SKM-1 treated with dmso at 0.1 percent for 144 hours (cell line): ENCODE results near the gene POLD1.
A peak's percentile ranks its signal among the peaks of the same experiment; 100 is the strongest.

ENCODE experiments used
- DNase-seq: peaks from one replicate; lab custom pipeline; 2025; ENCODE audit not compliant: unreplicated experiment; lab: John Stamatoyannopoulos, UW

POLD1 gene

GRCh38 chr19:50461066-50461875 lies 77.1 kb downstream of the POLD1 start:
- DNase-seq, result peak; percentile 16

- DNase-seq, result no peak
These were observed 78.8 kb downstream of the POLD1 start for GRCh38 chr19:50462970-50463369.

- DNase-seq, result no peak
These were observed 80.2 kb downstream of the POLD1 start for GRCh38 chr19:50464348-50464747.

GRCh38 chr19:50465000-50465399 lies 80.9 kb downstream of the POLD1 start:
- DNase-seq, result no peak

GRCh38 chr19:50465986-50466705 lies 82.0 kb downstream of the POLD1 start:
- no peak for DNase-seq

GRCh38 chr19:50466706-50467039 lies 82.5 kb downstream of the POLD1 start:
- DNase-seq, result no peak

GRCh38 chr19:50467566-50467965 lies 83.4 kb downstream of the POLD1 start:
- DNase-seq, result no peak
